ENCODE data around the gene SMIM24.
"Not testable (repeated sequence)": the region's sequence is repeated elsewhere in the genome, so short reads cannot be mapped to it uniquely, and the experiment has no call there.

The SMIM24 gene

GRCh38 chr19:3455960-3456601, 24.2 kb downstream of the SMIM24 start:
- DNase-seq (ENCODE audit: low read depth): no peak

GRCh38 chr19:3455393-3455955, 24.9 kb downstream of the SMIM24 start:
- DNase-seq (ENCODE audit: low read depth): no peak

DNA sequence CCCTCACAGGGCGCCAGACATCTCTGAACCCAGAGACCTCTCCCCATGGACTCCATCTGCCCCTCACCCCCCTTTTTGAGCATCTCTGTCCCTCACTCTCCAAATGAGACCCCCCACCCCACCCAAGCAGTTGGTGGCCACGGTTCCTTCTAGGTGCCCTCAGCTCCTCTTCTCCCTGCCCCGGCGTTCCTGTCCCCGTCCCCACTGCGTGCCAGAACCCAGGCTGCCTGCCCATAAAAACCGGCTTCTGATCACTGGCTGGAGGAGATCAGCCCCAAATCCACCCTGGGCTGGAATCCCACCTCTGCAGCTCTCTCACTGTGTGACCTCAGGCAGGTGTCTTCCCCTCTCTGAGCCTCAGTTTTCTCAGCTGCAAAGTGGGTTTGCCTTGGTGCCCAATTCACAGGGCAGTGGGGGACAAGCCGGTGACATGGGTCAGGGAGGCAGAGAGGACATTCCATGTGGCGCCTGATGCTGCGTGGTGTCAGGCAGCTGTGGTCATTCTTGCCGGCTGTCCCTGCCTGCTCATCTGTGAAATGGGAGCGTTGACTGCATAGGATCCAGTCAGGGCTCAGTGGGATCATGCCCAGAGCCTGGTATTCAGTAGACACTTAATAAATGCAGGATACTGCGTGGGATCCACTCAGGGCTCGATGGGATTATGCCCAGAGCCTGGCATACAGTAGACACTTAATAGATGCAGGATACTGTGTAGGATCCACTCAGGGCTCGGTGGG, 25.5 kb downstream of the SMIM24 start:
- no peak for DNase-seq (ENCODE audit: low read depth)

GRCh38 chr19:3453840-3454239, 26.5 kb downstream of the SMIM24 start:
- DNase-seq (ENCODE audit: low read depth): no peak

- not testable (repeated sequence) for DNase-seq (ENCODE audit: low read depth)
These were observed 27.4 kb downstream of the SMIM24 start for GRCh38 chr19:3452942-3453214.

GRCh38 chr19:3452171-3452941, 28.0 kb downstream of the SMIM24 start:
- DNase-seq (ENCODE audit: low read depth): no peak

DNA sequence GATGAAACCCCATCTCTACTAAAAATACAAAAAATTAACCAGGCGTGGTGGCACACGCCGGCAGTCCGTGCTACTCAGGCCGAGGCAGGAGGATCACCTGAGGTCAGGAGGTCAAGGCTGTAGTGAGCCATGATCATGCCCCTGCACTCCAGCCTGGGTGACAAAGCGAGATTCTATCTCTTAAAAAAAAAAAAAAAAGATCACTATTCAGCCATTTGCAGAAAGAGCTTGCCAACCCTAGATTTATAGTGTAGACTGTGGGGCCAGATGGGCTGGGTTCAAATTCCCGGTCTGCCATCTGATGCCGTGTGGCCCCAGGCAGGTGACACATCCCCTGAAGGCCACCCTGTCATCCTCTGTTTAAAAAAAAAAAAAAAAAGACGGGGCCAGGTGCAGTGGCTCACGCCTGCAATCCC, 28.9 kb downstream of the SMIM24 start:
- no peak for DNase-seq (ENCODE audit: low read depth)

GRCh38 chr19:3450796-3451411, 29.4 kb downstream of the SMIM24 start:
- no peak for DNase-seq (ENCODE audit: low read depth)

- DNase-seq (ENCODE audit: low read depth): no peak
These were observed 31.6 kb downstream of the SMIM24 start for GRCh38 chr19:3448616-3449334.

DNA sequence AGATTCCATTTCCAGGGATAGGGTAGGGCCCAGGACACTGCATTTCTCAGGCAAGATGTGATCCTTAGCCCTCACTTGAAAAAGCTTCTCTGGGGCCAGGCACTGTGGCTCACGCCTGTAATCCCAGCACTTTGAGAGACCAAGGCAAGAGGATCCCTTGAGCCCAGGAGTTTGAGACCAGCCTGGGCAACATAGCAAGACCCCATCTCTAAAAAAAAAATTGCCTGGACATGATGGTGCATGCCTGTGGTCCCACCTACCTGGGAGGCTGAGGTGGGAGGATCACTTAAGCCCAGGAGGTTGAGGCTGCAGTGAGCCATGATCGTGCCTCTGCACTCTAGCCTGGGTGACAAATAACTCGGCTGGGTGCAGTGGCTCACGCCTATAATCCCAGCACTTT, 33.7 kb downstream of the SMIM24 start:
- not testable (repeated sequence) for DNase-seq (ENCODE audit: low read depth)

DNA sequence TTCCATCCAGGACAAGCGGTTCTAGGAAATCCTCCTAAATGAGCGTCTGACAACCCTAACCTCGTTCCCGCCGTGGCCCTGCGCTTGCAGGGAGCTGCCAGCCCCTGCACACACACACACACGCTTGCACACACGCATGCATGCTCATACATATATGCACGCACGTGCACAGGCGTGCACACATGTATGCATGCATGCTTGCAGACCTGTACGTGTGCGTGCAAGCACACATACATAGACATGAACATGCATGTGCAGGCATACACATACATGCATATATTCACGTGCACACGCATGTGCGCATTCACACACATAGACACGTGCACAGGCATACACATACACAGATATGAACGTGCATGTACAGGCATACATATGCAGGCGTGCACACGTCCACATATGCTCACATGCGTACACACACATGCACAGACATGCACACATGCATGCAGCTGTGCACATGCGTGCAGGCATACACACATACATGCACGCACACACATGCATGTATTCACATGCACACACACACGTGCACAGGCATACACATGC, 35.6 kb downstream of the SMIM24 start:
- no peak for DNase-seq (ENCODE audit: low read depth)

DNA sequence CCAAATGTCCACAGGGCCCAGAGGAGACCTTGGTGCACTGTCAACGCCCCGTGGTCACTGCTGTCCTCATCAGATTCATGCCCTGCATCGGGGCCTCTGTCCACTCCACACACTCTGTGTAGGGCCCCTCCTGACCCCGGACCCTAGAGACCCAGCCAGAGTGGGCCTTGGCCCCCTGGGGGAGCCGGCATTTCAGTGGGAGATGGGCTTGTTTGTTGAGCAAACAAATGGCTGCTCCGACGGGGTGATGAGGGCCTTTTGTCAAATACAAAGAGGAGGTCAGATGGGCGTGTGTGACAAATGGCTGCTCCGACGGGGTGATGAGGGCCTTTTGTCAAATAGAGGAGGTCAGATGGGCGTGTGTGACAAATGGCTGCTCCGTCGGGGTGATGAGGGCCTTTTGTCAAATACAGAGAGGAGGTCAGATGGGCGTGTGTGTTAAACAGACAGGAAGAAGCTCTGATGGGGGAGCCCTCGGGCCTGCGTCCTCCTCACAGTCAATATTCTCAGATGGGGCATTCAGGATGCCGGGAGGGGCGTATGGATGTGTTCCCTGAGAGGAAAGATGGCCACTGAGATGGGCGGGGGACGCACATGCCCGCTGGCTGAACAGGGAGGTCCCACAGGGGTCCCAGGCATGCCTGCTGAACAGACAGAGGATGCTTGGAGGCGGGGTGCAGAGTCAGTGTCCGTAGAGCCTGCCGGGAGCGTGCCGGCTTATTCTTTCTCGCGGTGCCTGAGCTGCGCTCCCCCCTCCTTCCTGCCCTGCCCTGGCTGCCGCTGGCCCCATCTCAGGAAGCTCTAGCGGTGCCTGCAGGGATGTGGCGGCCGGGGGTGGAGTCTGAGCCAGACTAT, 36.3 kb downstream of the SMIM24 start:
- no peak for DNase-seq (ENCODE audit: low read depth)

GRCh38 chr19:3442487-3443071, 37.7 kb downstream of the SMIM24 start:
- no peak for DNase-seq (ENCODE audit: low read depth)

GRCh38 chr19:3441986-3442329, 38.4 kb downstream of the SMIM24 start:
- DNase-seq (ENCODE audit: low read depth): no peak

DNA sequence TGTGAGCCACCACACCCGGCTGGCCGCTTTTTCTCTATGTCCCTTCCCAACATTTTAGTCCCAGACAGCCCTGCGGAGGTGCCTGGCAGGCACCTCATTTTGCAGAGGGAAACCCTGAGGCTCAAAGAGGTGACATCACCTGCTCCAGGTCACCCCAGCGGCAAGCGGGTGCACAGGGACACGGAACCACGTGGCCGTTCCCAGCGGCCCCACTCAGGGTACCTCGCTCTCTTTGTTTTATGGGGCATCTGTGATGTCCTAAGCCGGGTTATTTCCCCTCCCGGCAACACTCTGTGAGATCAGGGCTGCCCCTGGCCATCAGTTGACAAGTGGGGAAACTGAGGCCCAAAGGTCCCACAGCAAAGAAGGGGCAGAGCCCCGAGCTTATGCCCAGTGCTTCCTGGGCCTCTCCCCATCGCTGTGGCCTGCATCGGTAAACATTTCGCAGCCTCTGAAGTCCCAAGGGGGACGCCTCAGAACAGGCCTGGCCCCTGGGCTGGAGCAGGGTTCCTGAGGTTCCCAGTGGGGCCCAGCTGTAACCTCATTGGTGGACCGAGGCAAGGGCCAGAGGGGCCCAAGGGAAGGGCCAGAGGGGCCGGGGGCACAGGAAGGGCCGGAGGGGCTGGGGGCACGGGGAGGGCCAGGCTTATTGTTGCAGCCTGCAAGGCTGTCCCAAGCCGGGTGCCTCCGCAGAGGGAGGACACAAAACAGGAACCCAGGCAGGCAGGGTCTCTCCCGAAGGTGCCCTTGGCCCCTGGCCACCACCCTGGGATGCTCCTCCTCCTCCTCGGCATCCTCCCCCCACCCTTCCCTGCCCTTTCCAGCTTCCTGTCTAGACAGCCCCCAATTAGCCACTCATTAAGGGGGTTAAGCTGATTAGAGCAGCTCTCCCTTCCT, 39.0 kb downstream of the SMIM24 start:
- DNase-seq (ENCODE audit: low read depth): no peak

- DNase-seq (ENCODE audit: low read depth): peak; percentile 33
These were observed 40.2 kb downstream of the SMIM24 start for GRCh38 chr19:3440082-3440481.

DNA sequence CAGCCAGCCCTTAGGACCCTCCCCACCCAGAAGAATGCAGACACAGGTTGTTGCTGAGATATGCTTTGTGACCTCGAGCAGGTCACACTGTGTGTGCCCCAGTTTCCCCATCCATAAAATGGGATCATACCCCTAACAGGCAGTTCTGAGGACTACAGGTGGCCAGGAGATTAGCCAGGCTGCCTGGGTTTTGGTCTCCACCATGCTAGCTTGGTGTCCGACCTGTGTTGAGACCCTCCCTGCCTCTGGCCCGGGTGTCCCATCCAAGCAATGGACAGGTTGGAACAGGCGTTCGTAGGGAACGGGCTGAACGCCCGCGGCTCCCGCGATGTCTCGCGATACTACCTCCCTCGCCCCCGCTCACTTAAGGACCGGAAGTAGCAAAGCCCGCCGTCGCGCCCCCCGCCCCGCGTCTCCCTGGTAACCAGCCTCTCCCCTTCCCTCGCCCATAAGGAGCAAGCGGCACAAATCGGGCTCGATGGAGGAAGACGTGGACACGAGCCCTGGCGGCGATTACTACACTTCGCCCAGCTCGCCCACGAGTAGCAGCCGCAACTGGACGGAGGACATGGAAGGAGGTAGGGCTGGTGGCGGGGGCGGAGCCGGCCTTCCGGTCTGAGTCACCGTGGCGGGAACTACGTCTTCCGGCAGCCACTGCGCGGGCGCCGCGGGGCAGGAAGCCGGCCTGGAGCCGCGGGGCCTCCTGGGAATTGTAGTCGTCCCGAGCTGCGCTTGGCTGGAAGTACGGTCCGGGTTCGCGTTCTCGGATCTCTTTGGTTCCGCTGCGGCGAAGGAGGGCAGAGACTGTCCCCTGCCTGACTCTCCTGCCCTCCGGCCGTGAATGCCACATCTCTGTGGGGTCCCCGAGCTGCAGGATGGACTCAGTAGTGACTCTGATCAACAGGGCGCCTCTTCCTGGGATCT, 45.4 kb downstream of the SMIM24 start:
- DNase-seq (ENCODE audit: low read depth): peak; percentile 95

Data from stimulated activated CD4-positive, alpha-beta T cell treated with anti-CD3 and anti-CD28 coated beads, Interleukin-2, amount 100 ng/mL, for 4 hours (primary cell).